Colon (tissue), 2 donors: ENCODE results near the gene IRGC.
A peak's percentile ranks its signal among the peaks of the same experiment; 100 is the strongest.
"Not testable (repeated sequence)": the region's sequence is repeated elsewhere in the genome, so short reads cannot be mapped to it uniquely, and the experiment has no call there.

Source experiments
- FAIRE-seq: peaks from 2 replicates; lab custom pipeline; 2012; peaks lifted over from hg19 to GRCh38; lab: Jason Lieb, UNC
- donor health status: control.
- donor health status: control.

Gene IRGC, protein sequence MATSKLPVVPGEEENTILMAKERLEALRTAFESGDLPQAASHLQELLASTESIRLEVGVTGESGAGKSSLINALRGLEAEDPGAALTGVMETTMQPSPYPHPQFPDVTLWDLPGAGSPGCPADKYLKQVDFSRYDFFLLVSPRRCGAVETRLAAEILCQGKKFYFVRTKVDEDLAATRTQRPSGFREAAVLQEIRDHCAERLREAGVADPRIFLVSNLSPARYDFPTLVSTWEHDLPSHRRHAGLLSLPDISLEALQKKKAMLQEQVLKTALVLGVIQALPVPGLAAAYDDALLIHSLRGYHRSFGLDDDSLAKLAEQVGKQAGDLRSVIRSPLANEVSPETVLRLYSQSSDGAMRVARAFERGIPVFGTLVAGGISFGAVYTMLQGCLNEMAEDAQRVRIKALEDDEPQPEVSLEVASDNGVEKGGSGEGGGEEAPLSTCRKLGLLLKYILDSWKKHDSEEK

DNA sequence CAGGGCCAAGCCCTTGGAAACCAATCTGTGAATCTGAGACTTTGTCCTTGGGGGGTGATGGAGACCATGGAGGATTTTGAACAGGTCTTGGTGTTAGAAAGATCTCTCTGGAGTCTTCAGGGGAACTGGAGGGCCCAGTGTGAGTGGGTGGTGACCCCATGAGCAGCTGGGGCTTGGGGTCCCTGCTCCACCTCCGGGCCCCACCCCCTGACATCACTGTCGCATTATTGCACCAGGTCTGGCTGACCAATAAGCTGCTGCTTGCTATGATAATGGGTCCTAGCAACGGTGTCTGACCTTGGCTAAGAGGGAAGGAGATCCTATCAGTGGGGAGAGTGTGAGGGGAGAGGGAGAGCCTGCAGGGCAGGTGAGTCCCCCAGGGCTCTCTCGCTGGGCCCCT lies at the start of gene IRGC:
IRGC (plus strand) TSS at position 301 of the 400 bp plus-strand sequence. CDS start 2,483 bp downstream, outside the sequence.
- no peak for FAIRE-seq

- FAIRE-seq, result no peak
These were observed 48.6 kb upstream of the IRGC start for GRCh38 chr19:43667126-43667875.

DNA sequence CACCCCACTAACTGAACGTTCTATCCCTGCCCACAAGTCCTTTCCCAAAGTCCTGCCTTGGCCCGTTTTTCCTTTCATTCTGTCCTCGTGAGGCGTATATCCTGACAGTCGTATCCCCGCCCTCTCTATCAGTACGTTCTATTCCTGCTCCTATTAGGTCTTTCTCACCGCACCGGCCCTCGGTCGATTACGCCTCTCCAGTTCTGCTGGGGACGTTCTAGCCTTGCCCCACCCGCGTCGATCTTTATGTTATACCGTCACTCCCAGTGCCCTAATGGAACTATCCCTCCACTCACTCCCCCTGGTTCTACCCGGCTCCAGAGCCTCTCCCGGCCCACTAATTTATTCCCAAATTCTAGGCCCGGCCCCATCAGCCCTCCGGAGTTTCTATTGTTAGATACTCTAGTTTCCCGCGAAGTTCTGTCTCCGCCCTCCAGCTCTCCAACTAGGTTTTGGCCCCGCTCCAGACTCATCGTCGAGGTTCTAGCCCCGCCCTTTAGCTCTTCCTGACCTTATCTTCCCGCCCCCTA lies 47.9 kb upstream of the IRGC start:
- no peak for FAIRE-seq

DNA sequence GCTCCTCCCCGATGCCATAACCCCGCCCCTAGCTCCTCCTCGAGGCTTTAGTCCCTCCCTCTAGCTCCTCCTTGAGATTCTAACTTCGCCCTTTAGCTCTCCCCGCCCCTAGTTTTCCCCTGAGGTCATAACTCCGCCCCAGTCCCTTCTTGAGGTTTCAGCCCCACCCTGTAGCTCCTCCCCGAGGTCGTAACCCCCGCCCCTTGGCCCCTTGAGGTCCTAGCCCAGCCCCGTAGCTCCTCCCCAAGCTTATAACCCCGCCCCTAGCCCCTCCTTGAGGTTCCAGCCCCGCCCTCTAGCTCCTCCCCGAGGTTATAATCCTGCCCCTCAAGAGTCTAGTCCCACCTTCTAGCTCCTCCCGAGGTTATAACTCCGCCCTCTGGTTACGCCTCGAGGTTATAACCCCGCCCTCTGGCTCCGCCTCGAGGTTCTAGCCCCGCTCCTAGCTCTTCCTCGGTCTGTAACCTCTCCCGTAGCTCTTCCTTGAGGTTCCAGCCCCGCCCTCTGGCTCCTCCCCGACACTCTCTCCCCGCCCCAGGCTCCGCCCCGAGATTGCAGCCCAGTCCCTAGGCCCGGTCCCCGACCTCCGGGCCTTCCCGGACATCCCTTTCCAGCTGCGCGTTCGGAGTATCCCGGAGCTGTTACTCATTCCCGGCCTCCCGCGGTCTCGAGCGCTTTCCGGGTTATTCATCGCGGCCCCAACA lies 47.3 kb upstream of the IRGC start:
- peak; percentile 87 for FAIRE-seq

- no peak for FAIRE-seq
These were observed 43.7 kb upstream of the IRGC start for GRCh38 chr19:43672061-43672679.

DNA sequence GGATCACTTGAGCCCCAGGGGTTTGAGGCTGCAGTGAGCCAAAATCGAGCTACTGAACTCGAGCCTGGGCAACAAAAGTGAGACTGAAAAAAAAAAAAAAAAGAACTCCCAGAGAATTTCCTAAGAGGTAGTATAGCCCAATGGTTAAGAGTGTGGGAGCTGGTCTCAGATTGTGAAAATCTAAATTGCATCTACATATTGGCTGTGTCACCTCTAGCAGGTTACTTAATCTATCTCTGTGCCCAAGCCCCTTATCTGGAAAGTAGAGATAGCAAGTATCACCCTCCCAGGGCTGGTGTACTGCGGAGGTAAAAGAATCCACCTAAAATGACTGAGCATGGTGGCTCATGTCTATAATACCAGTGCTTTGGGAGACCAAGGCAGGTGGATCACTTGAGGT lies 42.2 kb upstream of the IRGC start:
- no peak for FAIRE-seq

GRCh38 chr19:43674183-43674582 lies 41.7 kb upstream of the IRGC start:
- no peak for FAIRE-seq

GRCh38 chr19:43674596-43674995 lies 41.3 kb upstream of the IRGC start:
- no peak for FAIRE-seq

DNA sequence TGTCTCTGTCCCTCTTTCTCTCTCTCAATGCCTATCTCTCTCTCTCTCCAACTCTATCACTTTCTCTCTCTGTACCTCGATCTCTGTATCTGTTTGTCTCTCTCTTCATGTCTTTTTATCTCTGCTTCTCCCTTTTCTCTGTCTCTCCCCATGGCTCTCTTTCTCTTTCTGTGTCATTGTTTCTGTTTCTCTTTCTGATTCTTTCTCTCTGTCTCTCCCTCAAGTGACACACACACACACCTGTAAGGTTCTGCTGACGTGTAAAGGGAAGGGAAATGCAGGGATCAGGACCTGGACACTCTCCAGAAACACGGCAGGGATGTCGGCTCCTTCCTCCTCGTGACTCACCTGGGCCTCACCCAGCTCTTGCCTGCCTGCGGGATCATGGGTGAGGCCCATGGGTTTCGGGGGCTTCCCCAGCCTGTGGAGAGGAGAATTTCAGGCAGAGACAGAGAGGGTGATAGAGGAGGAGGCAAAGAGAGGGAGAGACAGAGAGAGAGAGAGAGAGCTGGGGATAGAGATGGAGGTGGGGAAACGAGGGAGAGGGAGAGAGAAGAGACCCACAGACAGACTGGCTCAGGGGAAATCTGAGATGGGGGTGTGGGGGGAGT lies 40.5 kb upstream of the IRGC start:
- no peak for FAIRE-seq

DNA sequence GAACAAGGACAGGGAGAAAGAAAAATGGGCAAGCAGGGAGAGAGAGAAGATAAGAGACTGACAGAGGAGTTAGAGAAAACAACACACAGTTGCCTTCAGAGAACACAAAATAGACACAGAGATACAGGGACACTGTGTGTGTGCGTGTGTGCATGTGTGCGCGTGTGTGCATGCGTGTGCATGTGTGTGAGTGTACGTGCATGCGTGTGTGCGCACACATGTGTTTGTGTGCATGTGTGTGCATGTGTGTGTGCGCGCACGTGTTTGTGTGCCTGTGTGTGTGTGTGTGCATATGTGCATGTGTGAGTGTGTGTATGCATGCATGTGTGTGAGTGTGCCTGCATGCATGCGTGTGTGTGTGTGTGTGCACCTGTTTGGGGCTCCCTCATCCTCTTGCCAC lies 40.0 kb upstream of the IRGC start:
- no peak for FAIRE-seq

DNA sequence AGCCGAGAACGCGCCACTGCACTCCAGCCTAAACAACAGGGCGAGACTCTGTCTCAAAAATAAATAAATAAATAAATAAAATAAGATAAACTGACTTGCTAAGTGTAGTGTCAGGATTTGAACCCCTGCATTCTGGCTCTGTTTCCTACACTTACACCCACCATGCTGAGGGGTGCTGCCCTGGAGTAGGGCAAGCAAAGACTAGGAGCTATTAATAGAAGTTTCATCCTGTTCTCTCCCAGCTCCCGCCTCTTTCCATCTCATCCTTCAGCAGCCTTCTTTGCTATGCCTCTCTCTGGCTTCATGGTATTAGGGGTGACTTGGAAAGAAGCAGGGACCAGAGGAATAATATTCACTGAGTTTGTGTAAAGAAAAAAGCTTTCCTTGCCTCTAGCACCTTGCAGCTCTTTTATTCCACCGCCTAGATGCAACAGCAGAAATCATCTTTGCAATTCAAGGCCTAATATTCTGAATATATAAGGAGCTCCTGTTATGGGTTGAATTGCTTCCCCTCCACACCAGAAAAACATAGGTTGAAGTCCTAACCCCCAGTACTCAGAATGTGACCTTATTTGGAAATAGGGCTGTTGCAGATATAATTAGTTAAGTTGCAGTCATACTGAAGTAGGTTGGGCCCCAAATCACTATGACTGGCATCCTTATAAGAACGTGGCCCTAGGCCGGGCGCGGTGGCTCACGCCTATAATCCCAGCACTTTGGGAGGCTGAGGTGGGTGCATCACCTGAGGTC lies 37.2 kb upstream of the IRGC start:
- FAIRE-seq, result no peak

DNA sequence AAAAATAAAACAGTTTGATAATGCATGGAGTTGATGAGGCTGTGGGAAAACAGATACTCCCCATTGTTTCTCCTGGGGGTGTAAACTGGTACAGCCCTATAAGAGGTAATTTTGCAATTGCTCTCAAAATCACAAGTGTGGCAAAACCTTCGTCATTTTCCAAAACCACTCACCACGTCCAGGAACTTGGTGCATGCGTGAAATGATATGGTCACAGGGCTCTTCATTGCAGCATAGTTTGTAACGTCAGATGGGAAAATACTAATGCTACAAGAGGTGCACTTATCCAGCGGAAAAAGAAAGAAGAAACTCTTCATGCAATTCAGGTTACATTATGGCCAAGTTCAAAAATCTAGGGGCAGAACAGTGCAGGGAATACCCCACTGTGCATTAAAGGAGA lies 34.1 kb upstream of the IRGC start:
- no peak for FAIRE-seq

DNA sequence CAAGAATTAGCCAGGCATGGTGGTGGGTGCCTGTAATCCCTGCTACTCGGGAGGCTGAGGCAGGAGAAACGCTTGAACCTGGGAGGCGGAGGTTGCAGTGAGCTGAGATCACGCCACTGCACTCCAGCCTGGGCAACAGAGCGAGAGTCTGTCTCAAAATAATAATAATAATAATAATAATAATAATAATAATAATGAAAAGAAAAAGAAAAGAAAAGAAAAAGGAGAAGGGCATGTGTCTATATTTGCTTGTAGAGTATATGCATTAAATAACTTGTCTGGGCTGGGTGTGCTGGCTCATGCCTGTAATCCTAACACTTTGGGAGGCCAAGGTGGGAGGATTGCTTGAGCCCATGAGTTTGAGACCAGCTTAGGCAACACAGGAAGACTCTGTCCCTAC lies 33.6 kb upstream of the IRGC start:
- not testable (repeated sequence) for FAIRE-seq

DNA sequence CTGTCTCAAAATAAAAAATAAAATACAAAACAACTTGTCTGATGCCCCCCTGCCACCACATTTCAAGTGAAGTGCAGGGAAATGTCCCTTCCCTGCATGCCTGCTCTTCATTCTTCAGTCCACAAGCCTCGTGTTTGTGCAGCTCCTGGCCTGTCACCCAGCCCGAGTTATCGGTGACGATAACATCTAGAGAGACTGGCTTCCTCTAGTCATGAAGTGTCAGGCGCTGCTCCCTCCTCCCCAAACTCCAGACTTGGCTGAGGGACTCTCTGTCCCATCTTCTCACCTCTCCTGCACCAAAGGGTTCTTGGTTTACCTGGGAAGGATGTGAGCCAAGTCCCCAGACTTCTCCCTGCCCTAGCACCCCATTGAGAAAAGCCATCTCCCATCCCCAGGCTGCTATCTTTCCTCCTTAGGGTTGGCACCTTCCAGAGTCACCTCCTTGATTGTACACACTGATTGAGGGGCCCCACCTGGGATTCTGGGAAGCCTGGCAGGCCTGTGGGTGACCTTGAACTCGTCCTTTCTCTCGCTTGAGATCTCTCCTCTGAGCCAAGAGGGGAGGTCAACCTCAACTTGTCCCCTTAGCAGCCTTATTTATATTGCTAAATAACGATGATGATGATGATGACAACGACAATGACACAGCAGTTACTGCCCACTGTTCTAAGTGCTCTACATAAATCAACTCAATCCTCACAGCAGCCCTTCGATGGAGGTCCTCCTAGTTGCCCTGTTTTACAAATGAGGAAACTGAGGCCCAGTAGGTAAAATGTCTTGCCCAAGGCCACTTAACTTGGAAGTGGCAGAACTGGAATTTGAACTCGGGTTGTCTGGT lies 32.8 kb upstream of the IRGC start:
- FAIRE-seq, result no peak

DNA sequence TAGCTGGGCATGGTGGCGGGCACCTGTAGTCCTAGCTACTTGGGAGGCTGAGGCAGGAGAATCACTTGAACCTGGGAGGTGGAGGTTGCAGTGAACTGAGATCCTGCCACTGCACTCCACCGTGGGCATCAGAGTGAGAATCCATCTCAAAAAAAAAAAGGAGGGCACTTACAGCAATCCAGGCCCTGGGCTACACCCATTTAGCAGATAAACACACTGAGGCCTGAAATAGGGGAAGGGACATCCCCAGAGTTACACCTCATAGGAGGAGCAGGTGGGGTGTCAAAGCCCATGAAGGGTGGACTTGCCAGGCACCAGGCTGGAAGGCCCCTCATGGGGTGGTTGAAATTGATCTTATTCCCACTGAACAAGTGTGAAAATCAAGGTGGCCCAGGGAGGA lies 32.0 kb upstream of the IRGC start:
- FAIRE-seq, result no peak

- no peak for FAIRE-seq
These were observed 31.6 kb upstream of the IRGC start for GRCh38 chr19:43684326-43684725.

- FAIRE-seq, result no peak
These were observed 28.2 kb upstream of the IRGC start for GRCh38 chr19:43687660-43687997.

DNA sequence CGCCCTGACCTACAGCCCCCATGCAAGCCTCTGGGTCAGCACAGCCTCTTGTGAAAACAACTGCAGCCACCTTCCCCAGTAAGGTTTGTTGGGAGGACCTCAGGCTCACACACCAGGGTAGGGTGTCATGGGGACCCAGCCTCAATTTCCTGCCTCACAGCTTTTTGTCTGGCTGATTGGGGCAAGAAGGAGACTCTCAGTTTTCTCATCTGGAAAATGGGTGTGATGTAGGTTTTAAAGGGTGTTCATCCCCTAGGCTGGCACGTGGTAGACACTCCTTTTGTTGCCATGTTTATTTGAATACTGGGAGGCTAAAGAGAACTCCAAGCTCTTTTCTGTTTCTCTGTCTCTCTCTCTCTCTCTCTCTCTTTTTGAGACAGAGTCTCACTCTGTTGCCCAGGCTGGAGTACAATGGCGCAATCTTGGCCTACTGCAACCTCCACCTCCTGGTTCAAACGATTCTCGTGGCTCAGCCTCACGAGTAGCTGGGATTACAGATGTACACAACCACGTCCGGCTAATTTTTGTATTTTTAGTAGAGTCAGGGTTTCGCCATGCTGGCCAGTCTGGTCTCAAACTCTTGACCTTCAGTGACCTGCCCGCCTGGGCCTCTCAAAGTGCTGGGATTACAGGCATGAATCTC lies 27.7 kb upstream of the IRGC start:
- FAIRE-seq, result no peak

- no peak for FAIRE-seq
These were observed 25.4 kb upstream of the IRGC start for GRCh38 chr19:43690444-43690843.

DNA sequence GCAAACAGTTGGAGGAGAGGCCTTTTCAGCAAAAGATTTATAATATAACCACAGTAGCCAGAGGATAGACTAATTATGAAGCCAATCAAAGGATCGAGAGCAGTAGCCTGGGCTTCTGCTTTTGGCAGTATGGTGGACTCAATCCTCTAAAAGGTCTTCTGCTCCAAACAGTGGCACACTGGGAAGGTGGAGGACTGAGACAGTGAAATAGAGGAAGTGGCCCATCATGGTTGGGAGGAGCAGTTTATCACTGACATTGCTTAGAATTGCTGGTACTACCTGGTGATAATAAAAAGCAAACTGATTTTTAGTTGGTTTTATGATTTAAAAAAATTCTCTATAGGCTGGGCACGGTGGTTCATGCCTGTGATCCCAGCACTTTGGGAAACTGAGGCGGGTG lies 25.0 kb upstream of the IRGC start:
- FAIRE-seq, result no peak
